ENCODE measurements around the gene ZEB1.
"Not testable (repeated sequence)": the region's sequence is repeated elsewhere in the genome, so short reads cannot be mapped to it uniquely, and the experiment has no call there.

ZEB1 gene

DNA sequence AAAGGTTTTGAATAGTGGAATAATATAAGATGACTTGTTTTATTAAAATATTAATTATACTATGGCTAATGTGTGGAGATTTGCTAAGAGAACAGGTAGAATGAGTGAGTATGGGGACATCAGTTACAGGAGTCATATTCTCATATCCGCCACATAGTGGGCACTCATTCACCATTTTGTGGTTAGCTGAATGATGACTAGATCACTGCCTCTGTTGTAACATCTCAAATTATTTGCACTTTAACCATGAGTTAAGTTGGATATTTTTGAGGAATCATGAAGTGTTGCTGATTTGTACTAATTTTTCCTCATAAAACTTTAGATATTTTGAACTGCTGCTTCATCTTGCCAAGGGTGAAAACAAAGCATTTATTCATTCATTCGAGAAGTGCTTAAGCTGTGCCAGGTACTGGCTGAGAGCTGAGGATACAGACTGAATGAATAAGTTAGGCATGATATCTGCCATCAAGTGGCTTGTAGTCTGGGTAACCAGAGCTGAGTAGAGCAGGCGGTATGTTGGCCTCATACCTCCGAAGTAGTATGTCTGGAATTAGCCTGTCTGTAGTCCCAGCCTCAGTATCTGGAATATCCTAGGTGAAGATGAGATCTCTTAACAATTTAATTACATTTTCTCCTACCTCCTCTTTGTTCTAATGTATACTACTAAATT is 100.5 kb downstream of the ZEB1 start:
- no peak for TF ChIP-seq CTCF (IDR thresholded peaks at IDR 0.05; ENCODE audit: borderline replicate concordance, insufficient read depth, low read depth, low read length)
- no peak overlapping the region for H3K4me3 ChIP-seq (ENCODE audit: low read depth, low read length)

- no peak overlapping the region for H3K4me3 ChIP-seq (ENCODE audit: low read depth, low read length)
Observed at GRCh38 chr10:31421322-31421721, 102.3 kb downstream of the ZEB1 start.

DNA sequence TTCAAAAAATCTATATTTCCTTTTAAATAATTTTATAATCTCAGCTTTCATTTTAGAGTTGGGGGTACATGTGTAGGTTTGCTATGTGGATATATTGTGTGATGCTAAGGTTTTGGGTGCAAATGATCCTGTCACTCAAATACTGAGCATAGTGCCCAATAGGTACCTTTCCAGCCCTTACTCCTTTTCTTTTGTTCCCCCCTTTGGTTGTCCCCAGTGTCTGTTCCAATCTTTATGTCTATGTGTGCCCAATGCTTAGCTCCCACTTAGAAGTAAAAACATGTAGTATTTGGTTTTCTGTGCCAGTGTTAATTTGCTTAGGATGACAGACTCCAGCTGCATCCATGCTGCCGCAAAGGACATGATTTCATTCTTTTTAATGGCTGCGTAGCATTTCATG is 103.6 kb downstream of the ZEB1 start:
- no peak for TF ChIP-seq CTCF (IDR thresholded peaks at IDR 0.05; ENCODE audit: borderline replicate concordance, insufficient read depth, low read depth, low read length)

More at GRCh38 chr10:31421322-31421721, 102.3 kb downstream of the ZEB1 start:
- no peak for TF ChIP-seq CTCF (IDR thresholded peaks at IDR 0.05; ENCODE audit: borderline replicate concordance, insufficient read depth, low read depth, low read length)

DNA sequence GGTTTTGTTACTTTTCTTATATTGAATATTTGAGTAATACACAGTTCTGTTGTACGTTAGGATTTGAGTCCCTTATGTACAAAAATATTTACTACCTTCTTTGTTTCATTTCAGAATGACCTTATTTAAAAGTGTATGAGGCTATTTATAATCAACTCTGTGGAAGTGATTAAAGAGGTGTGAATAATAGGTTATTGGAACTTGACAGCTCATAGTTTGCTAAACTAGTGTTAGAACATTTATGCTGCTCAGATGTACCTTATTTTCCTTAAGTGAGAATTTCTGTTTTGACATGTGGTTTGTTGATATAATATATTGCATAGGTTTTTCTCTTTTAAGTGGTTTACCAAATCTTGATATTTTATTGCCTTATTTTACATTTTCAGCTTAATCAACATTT is 105.5 kb downstream of the ZEB1 start:
- TF ChIP-seq CTCF (IDR thresholded peaks at IDR 0.05; ENCODE audit: borderline replicate concordance, insufficient read depth, low read depth, low read length) = no peak
- no peak overlapping the region for H3K4me3 ChIP-seq (ENCODE audit: low read depth, low read length)

More for the DNA sequence above, 103.6 kb downstream of the ZEB1 start:
- H3K4me3 ChIP-seq (ENCODE audit: low read depth, low read length) = no peak overlapping the region

- TF ChIP-seq CTCF (IDR thresholded peaks at IDR 0.05; ENCODE audit: borderline replicate concordance, insufficient read depth, low read depth, low read length) = no peak
Observed at GRCh38 chr10:31426401-31426800, 107.4 kb downstream of the ZEB1 start.

DNA sequence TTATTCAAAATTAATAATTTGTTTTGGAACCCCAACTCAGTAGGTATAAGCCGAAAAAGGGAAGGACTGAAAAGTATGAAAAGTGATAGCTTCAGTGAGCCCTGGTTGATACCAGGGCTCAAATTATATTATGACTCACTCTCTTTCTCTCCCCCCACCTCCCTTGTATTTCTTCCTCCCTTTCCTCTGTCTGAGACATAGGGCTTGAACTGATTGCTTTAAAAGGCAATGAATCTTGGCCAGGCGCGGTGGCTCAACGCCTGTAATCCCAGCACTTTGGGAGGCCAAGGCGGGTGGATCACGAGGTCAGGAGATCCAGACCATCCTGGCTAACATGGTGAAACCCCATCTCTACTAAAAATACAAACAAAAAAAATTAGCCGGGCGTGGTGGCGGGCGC is 108.3 kb downstream of the ZEB1 start:
- H3K4me3 ChIP-seq (ENCODE audit: low read depth, low read length) = not testable (repeated sequence)

More at GRCh38 chr10:31426401-31426800, 107.4 kb downstream of the ZEB1 start:
- no peak overlapping the region for H3K4me3 ChIP-seq (ENCODE audit: low read depth, low read length)

GRCh38 chr10:31428499-31428898 is 109.5 kb downstream of the ZEB1 start:
- not testable (repeated sequence) for H3K4me3 ChIP-seq (ENCODE audit: low read depth, low read length)

DNA sequence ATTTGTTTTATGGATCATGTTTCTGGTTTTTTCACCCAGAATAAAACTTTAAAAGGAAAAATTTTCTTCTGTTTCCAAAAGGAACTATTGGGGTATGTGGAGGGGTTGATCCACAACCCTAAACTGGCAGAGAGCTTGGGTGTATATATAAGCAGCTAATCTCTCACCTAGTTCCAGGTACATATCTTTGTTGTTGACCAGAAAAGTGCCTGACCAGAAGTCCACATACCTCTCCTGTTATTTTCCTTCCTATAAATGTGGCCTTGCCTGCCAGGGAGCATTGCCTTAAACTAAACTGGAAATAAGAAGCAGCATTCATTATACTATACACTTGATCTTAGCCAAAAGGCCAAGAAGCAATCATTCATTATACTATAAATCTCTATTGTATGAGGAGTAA is 112.0 kb downstream of the ZEB1 start:
- TF ChIP-seq CTCF (IDR thresholded peaks at IDR 0.05; ENCODE audit: borderline replicate concordance, insufficient read depth, low read depth, low read length) = no peak
- no peak overlapping the region for H3K4me3 ChIP-seq (ENCODE audit: low read depth, low read length)

All from GM12875 (cell line).